AG10803 (cell line): ENCODE results near the gene RGMB.
A peak's percentile ranks its signal among the peaks of the same experiment; 100 is the strongest.

Source experiments
- DNase-seq: peaks from one replicate; pipeline ENCODE4 v3.0.0; 2010; ENCODE audit warnings: low read depth
- H3K4me3 ChIP-seq: 2 replicates; pipeline ENCODE4 v1.5.1; 2011; ENCODE audit warnings: mild to moderate bottlenecking, low read length, control low read depth
- CTCF ChIP-seq: conservative IDR thresholded peaks from 2 replicates; pipeline ENCODE4 v1.5.1; 2011; ENCODE audit warnings: mild to moderate bottlenecking, low read length, control low read depth, inconsistent platforms

Gene RGMB

GRCh38 chr5:98757978-98758377 lies 15.5 kb upstream of the RGMB start:
- no peak overlapping the region for H3K4me3 ChIP-seq
- no peak for TF ChIP-seq CTCF
- DNase-seq, result no peak

DNA sequence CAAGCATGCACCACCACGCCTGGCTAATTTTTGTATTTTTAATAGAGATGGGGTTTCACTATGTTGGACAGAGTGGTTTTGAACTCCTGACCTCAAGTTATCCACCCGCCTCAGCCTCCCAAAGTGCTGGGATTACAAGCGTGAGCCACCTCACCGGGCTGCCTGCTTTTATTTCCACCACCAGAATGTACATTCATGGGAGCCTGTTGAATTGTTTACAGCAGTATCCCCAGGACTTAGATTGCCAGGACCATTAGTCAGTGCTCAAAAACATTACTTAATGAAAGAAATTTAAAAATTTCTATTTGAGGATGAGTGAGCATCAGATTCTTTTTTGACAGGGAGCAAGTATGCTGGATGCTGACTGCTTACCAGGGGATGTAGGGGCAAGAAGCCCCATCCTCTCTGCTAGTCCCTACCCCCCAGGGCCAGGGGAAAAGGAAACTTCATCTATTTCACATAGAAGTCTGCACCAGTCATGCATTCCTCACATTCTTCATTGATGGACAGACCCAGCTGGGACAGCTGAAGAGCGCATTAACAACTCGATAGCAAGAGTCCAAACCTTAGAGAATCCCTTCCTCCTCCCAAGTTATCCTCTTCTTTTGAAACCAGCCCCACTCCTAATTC lies 10.3 kb upstream of the RGMB start:
- H3K4me3 ChIP-seq, result no peak overlapping the region
- no peak for TF ChIP-seq CTCF
- peak; percentile 96 for DNase-seq

GRCh38 chr5:98765815-98766214 lies 7.6 kb upstream of the RGMB start:
- no peak for TF ChIP-seq CTCF
- H3K4me3 ChIP-seq, result no peak overlapping the region
- no peak for DNase-seq

GRCh38 chr5:98767581-98767980 lies 5.9 kb upstream of the RGMB start:
- DNase-seq, result no peak
- no peak for TF ChIP-seq CTCF
- H3K4me3 ChIP-seq, result no peak overlapping the region

GRCh38 chr5:98768160-98768959 lies 5.1 kb upstream of the RGMB start:
- DNase-seq, result peak; percentile 69
- TF ChIP-seq CTCF, result peak; percentile 99
- H3K4me3 ChIP-seq, result peak overlapping the region; percentile 72

DNA sequence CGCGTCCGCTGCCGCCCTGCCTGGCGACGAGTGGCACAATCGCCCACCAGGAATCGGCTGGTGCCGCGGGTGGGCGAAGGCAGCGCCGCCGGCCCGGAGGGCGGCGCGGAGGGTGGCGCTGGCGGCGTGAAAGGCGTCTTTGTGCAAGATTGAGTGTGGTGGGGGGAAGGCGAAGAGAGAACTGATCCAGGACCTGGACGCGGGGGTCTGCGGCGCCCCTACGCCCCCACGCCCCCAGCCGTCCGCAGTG lies 4.6 kb upstream of the RGMB start:
- peak overlapping the region; percentile 72 for H3K4me3 ChIP-seq
- no peak for TF ChIP-seq CTCF
- DNase-seq, result no peak
